Left ventricle myocardium superior (tissue), 1 donor: ENCODE results near the gene CCRL2. TPM values are rescaled to one million over a fixed set of nuclear protein-coding genes. Genes with fewer than 3 reads are reported as not detected.

ENCODE experiments used
- ATAC-seq: fragments of 200-7000 bp; cut with Tn5 transposase; one replicate; pipeline ENCODE4 v1.9.1; 2020; ENCODE audit warnings: mild to moderate bottlenecking, moderate library complexity
- DNase-seq: peaks from one replicate; pipeline ENCODE4 v3.0.0-alpha.2; 2020
- intact Hi-C: fragments of 100-400 bp; cut with micrococcal nuclease; formaldehyde crosslinking; loops from one replicate; pipeline ENCODE4 v1.11.0; 2022
- long read RNA-seq: library from polyadenylated mRNA; unstranded; transcript quantifications from one replicate; pipeline ENCODE4 v2.0.0, GENCODE V29; 2021
- total RNA-seq: library from RNA; stranded (reverse); fragmentation: NEBNext Ultra II Directional; extraction: Animal tissue kit (Norgen Biotek cat#: 25700); gene quantifications from one replicate; pipeline ENCODE4 v1.2.1, GENCODE V29; 2021
- donor health status: DM: no; HTN: yes; CAD: no; lungs with severe emphysema.

Gene CCRL2, protein sequence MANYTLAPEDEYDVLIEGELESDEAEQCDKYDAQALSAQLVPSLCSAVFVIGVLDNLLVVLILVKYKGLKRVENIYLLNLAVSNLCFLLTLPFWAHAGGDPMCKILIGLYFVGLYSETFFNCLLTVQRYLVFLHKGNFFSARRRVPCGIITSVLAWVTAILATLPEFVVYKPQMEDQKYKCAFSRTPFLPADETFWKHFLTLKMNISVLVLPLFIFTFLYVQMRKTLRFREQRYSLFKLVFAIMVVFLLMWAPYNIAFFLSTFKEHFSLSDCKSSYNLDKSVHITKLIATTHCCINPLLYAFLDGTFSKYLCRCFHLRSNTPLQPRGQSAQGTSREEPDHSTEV
- total RNA-seq: 1.4 TPM
- long read RNA-seq, partial matches to known transcripts: 0 of 1 reads
- long read RNA-seq, other reads (novel, unspliced or antisense): 0 of 1 reads

DNA sequence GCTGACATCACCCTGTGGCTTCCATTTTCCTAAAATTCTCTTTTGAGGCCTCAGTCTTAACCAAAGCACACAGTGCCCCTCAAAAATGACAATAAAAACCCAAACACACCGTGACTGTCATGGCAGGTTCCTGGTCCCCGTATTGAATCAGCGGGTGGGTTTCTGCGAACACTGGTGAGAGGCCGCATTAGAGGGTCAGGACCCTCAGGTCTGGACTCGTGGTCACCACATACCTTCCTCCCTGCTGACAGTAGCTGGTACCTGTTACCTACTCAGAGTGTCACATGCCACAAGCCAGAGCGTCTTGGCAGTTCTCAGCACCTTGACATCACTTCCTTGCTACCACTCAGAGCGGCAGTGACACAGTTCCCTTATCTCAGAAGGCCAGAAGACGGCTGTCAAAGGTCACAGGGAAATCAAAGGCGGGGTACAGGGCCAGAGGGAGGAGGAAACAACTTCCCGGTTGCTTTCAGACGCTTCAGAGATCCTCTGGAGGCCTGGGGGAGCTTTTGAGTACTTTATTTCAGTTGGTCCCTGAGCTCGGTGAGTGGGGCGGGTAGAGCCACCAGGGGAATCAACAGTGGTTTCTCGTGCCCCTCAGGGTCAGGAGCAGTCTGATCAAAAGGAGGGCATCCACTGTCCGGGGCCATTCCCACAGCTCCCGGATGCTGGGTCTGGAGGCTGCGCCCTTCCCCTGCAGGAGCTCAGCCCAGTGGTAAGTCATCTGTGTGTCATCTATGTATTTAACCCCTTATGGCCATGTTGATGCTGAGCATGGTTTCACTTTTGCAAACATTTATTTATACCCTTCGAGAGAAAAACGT, at the start of gene CCRL2, which contains the start of gene CCR5AS:
TSS of gene CCRL2 (plus strand) at position 472 of the 824 bp plus-strand sequence. CDS start 821 bp downstream, outside the sequence.
TSS of gene CCR5AS (minus strand) at position 279 of the 824 bp plus-strand sequence.
- intact Hi-C loops: no loop called here
- peak; percentile 44 for DNase-seq
- peak; percentile 70 for ATAC-seq

DNA sequence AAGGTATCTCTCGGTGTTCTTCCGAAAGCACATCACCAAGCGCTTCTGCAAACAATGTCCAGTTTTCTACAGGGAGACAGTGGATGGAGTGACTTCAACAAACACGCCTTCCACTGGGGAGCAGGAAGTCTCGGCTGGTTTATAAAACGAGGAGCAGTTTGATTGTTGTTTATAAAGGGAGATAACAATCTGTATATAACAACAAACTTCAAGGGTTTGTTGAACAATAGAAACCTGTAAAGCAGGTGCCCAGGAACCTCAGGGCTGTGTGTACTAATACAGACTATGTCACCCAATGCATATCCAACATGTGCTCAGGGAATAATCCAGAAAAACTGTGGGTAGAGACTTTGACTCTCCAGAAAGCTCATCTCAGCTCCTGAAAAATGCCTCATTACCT, 48.6 kb upstream of the CCRL2 start:
- ATAC-seq (no peak), DNase-seq (no peak)
- intact Hi-C loops: no loop called here

DNA sequence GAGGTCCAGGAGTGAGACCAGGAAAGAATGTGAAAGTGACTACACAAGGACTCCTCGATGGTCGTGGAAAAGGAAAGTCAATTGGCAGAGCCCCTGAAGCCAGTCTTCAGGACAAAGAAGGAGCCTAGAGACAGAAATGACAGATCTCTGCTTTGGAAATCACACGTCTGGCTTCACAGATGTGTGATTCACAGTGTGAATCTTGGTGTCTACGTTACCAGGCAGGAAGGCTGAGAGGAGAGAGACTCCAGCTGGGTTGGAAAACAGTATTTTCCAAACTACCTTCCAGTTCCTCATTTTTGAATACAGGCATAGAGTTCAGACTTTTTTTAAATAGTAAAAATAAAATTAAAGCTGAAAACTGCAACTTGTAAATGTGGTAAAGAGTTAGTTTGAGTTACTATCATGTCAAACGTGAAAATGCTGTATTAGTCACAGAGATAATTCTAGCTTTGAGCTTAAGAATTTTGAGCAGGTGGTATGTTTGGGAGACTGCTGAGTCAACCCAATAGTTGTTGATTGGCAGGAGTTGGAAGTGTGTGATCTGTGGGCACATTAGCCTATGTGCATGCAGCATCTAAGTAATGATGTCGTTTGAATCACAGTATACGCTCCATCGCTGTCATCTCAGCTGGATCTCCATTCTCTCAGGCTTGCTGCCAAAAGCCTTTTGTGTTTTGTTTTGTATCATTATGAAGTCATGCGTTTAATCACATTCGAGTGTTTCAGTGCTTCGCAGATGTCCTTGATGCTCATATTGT, 47.1 kb upstream of the CCRL2 start:
- ATAC-seq: peak; percentile 53
- intact Hi-C loops: loop anchor here (10.0 kb wide), 1 partner anchor 65 kb away; no protein-coding TSS in a partner anchor
- DNase-seq: no peak

DNA sequence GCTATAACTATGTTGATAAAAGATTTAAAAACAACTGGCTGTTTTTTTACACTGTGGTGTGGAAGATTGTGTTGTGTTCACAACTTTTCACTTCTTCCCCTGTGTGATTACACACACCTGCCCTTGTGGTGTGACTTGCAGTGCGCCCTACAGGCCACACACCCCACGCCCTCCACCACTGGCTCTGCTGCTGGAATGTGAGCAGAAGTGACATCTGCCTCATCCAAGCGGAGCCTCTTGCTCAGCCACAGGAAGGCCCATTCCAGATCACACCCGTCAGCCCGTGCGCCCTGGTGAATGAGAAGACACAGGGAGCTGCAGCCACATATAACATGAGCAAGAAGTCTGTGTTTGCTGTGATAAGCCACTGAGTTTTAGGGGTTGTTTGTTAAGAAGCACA, 46.2 kb upstream of the CCRL2 start:
- no peak for DNase-seq
- no peak for ATAC-seq
- intact Hi-C loops: loop anchor here (10.0 kb wide), 1 partner anchor 66 kb away; no protein-coding TSS in a partner anchor

DNA sequence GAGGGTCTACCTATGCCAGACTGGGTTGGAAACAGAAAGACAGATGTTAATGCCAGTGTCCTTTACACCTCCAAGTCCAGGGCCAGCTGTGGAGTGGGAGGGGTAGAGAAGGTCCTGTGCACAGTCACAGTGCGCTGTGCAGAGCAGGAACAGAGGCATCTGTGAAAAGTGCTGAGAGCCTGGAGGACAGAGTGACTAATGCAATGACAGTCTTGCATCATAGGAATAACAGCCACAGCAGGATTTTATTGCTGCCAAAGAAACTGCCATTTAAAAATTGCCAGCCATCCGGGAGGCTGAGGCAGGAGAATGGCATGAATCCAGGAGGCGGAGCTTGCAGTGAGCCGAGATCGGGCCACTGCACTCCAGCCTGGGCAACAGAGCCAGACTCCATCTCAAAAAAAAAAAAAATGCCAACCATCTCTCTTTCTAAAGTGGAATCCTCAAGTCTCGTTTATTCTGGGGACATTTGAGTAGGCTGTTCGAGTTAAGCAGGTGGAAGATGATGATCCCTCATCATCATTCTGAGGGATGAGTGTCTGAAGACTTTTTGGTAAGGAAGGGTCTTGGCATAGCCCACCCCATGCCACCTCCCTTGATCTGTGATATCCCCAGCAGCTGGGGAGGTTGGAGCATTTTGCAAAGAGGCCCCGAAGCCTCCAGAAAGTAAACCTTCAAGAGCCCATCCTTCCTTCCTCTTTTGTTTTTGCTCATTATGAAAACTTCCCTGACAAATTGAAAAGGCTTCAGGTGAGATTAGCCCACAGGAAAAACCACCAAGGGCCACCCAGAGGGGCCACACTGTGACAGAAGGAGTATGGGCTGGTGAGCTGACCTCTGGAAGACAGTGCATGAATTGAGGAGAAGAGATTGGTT, 45.4 kb upstream of the CCRL2 start:
- ATAC-seq (peak; percentile 82), DNase-seq (peak; percentile 40)
- intact Hi-C loops: loop anchor here (10.0 kb wide), 1 partner anchor 67 kb away; no protein-coding TSS in a partner anchor

DNA sequence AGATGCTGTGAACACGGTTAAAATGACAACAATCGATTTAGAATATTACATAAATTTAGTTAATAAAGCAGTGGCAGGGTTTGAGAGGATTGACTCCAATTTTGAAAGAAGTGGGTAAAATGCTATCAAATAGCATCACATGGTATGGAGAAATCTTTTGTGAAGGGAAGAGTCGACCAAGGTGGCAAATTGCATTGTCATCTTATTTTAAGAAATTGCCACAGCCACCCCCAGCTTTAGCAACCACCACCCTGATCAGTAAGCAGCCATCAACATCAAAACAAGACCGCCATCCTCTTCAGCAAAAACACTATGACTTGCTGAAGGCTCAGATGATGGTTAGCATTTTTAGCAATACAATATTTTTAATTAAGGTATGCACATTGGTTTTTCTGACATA, 42.0 kb upstream of the CCRL2 start:
- DNase-seq: no peak
- intact Hi-C loops: loop anchor here (10.0 kb wide), 1 partner anchor 70 kb away; no protein-coding TSS in a partner anchor
- ATAC-seq: no peak

DNA sequence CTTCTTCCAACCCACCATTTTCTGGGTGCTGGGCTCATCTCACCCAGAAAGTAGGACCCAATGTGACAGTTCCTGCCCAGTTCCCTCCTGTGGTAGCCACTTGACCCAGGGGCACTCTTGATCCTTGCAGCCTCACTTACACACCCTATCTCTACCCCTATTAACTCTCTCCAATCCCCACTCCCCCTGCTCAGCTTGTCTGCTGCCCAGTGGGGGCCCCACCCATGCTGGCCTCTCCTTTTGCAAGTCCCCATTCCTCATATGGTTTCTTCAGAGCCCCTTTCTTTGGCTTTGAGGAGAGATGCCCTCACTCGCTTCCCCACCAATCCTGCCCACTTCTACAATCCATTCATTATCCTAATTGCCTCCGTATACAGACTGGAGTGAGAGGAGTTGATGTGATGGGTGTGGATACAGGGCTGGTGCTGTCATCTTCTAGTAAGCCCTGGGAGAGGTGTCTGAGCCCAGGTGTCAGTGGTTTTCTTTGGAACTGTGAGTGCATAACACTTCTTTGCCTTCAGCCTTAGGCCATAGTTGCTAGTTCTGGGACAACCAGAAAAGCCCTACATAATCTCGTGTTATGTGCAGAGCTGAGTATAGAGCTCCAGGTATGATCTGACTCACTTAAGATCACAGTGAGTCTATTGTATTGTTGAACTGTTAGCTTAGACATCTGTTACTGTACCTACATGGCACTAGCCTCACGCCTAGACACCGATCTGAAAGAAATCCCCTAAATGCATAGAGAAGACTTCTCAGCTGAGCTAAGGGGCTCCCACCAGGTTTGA, 41.1 kb upstream of the CCRL2 start:
- intact Hi-C loops: loop anchor here (10.0 kb wide), 1 partner anchor 71 kb away; no protein-coding TSS in a partner anchor
- DNase-seq (no peak), ATAC-seq (no peak)

DNA sequence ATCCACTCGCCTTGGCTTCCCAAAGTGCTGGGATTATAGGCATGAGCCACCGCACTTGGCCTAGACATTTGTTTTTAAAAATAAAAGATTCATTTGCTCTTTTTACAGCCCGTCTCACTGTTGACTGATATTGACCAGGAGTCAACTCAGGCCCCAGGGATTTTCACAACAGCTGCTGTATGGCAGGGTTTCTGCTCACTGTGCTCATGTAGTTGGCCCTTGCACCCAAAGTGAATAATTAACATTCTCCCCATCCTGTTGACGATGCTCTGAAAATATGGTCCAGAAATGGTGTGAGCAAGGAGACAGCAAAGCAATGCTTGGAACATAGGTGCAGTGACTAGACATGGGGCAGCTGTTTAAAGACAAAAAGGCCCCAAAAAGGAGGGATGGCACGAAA, 39.2 kb upstream of the CCRL2 start:
- intact Hi-C loops: loop anchor here (10.0 kb wide), 1 partner anchor 73 kb away; no protein-coding TSS in a partner anchor
- ATAC-seq (peak; percentile 82), DNase-seq (no peak)

DNA sequence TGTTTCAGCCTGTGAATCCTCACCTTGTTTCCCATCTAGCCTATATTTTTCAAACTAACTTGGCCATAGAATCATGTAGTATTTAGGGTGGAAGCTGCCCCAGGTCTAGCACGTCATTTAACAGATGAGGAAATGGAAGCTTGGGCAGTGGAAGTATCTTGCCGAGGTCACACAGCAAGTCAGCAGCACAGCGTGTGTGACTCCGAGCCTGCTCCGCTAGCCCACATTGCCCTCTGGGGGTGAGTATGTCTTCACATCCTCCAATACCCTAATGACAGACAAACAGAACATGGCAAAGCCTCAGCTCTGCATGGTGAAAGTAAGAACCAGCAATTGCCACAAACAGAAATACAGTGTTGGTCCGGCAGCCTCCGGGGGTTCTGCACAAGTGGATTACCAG, 38.5 kb upstream of the CCRL2 start:
- ATAC-seq (peak; percentile 80), DNase-seq (peak; percentile 66)
- intact Hi-C loops: loop anchor here (10.0 kb wide), 1 partner anchor 74 kb away; no protein-coding TSS in a partner anchor

DNA sequence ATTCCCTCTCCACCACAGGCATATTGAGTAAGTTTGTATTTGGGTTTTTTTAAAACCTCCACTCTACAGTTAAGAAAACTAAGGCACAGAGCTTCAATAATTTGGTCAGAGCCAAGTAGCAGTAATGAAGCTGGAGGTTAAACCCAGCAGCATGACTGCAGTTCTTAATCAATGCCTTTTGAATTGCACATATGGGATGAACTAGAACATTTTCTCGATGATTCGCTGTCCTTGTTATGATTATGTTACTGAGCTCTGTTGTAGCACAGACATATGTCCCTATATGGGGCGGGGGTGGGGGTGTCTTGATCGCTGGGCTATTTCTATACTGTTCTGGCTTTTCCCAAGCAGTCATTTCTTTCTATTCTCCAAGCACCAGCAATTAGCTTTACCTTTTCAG, 37.9 kb upstream of the CCRL2 start:
- DNase-seq: no peak
- intact Hi-C loops: loop anchor here (10.0 kb wide), 1 partner anchor 74 kb away; no protein-coding TSS in a partner anchor
- no peak for ATAC-seq

DNA sequence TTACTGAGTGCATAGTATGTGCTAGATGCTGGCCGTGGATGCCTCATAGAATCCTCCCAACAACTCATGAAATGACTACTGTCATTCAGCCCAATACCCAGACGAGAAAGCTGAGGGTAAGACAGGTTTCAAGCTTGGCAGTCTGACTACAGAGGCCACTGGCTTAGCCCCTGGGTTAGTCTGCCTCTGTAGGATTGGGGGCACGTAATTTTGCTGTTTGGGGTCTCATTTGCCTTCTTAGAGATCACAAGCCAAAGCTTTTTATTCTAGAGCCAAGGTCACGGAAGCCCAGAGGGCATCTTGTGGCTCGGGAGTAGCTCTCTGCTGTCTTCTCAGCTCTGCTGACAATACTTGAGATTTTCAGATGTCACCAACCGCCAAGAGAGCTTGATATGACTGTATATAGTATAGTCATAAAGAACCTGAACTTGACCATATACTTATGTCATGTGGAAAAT, 37.4 kb upstream of the CCRL2 start:
- ATAC-seq (no peak), DNase-seq (no peak)
- intact Hi-C loops: loop anchor here (10.0 kb wide), 1 partner anchor 75 kb away; no protein-coding TSS in a partner anchor

DNA sequence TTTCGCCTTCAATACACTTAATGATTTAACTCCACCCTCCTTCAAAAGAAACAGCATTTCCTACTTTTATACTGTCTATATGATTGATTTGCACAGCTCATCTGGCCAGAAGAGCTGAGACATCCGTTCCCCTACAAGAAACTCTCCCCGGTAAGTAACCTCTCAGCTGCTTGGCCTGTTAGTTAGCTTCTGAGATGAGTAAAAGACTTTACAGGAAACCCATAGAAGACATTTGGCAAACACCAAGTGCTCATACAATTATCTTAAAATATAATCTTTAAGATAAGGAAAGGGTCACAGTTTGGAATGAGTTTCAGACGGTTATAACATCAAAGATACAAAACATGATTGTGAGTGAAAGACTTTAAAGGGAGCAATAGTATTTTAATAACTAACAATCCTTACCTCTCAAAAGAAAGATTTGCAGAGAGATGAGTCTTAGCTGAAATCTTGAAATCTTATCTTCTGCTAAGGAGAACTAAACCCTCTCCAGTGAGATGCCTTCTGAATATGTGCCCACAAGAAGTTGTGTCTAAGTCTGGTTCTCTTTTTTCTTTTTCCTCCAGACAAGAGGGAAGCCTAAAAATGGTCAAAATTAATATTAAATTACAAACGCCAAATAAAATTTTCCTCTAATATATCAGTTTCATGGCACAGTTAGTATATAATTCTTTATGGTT, 36.1 kb upstream of the CCRL2 start, which contains the start of gene CCR5:
TSS of gene CCR5 (plus strand) at position 108 of the 680 bp plus-strand sequence. CDS start 1,957 bp downstream, outside the sequence.
- DNase-seq (no peak), ATAC-seq (no peak)
- intact Hi-C loops: no loop called here

DNA sequence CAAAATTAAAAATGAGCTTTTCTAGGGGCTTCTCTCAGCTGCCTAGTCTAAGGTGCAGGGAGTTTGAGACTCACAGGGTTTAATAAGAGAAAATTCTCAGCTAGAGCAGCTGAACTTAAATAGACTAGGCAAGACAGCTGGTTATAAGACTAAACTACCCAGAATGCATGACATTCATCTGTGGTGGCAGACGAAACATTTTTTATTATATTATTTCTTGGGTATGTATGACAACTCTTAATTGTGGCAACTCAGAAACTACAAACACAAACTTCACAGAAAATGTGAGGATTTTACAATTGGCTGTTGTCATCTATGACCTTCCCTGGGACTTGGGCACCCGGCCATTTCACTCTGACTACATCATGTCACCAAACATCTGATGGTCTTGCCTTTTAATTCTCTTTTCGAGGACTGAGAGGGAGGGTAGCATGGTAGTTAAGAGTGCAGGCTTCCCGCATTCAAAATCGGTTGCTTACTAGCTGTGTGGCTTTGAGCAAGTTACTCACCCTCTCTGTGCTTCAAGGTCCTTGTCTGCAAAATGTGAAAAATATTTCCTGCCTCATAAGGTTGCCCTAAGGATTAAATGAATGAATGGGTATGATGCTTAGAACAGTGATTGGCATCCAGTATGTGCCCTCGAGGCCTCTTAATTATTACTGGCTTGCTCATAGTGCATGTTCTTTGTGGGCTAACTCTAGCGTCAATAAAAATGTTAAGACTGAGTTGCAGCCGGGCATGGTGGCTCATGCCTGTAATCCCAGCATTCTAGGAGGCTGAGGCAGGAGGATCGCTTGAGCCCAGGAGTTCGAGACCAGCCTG, 35.3 kb upstream of the CCRL2 start:
- no peak for DNase-seq
- ATAC-seq: no peak
- intact Hi-C loops: no loop called here

DNA sequence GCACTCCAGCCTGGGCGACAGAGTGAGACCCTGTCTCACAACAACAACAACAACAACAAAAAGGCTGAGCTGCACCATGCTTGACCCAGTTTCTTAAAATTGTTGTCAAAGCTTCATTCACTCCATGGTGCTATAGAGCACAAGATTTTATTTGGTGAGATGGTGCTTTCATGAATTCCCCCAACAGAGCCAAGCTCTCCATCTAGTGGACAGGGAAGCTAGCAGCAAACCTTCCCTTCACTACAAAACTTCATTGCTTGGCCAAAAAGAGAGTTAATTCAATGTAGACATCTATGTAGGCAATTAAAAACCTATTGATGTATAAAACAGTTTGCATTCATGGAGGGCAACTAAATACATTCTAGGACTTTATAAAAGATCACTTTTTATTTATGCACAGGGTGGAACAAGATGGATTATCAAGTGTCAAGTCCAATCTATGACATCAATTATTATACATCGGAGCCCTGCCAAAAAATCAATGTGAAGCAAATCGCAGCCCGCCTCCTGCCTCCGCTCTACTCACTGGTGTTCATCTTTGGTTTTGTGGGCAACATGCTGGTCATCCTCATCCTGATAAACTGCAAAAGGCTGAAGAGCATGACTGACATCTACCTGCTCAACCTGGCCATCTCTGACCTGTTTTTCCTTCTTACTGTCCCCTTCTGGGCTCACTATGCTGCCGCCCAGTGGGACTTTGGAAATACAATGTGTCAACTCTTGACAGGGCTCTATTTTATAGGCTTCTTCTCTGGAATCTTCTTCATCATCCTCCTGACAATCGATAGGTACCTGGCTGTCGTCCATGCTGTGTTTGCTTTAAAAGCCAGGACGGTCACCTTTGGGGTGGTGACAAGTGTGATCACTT, 34.3 kb upstream of the CCRL2 start:
- intact Hi-C loops: no loop called here

DNA sequence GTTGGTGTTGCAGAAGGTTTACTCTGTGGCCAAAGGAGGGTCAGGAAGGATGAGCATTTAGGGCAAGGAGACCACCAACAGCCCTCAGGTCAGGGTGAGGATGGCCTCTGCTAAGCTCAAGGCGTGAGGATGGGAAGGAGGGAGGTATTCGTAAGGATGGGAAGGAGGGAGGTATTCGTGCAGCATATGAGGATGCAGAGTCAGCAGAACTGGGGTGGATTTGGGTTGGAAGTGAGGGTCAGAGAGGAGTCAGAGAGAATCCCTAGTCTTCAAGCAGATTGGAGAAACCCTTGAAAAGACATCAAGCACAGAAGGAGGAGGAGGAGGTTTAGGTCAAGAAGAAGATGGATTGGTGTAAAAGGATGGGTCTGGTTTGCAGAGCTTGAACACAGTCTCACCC, 32.3 kb upstream of the CCRL2 start:
- intact Hi-C loops: no loop called here
- DNase-seq (no peak), ATAC-seq (no peak)

More for the DNA sequence above, 34.3 kb upstream of the CCRL2 start:
- DNase-seq: no peak
- ATAC-seq: peak; percentile 29
